ENCODE results near the gene TRIM3. TPM values are rescaled to one million over a fixed set of nuclear protein-coding genes. Genes with fewer than 3 reads are reported as not detected.

The TRIM3 gene
- total and polyA plus RNA-seq, 2 of the 4 experiments (the other 2 are of a cell fraction) = 13.8 to 22.3 TPM

DNA sequence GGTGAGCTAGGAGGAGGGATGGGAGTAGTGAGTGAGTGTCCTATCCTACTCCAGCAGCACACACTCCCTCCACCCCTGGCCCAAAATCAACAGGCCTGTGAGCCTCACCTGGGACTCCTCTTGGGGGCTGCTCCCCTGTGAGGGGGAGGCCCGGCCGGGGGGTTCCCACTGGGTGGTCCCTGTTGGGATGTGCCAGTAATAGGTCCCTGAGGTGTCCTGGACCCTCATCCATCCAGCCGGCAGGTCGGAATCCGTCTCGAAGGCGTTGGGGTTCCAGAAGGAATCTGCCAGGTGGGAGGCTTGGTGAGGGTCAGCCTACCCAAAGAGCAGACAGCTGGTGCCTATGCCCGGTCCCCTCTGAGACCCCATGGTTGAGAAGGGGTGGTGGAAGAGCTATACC, 70.2 kb downstream of the TRIM3 start:
- Histone ChIP-seq H3K56ac (ENCODE audit: extremely low read depth, insufficient read depth, low read length) (no peak overlapping the region), H2AK9ac (replicated peaks; ENCODE audit: low read depth, low read length, poor library complexity) (no peak overlapping the region), H3K4me3 (ENCODE audit: insufficient read depth, low read depth, low read length) (no peak overlapping the region), H3K4me2 (ENCODE audit: low read depth, low read length) (no peak overlapping the region), H4K8ac (ENCODE audit: low read depth in 2 of 2, low read length in 2 of 2) (no peak overlapping the region), H2BK5ac (ENCODE audit: low read depth, low read length, poor library complexity, severe bottlenecking) (no peak overlapping the region), H3K9me1 (ENCODE audit: insufficient read depth, low read length) (peaks cover 33% of the 10 kb centered on the region), H3K27me3 (ENCODE audit: control insufficient read depth, insufficient read depth, low read length) (no peaks in the 10 kb centered on the region), H3K9me3 (ENCODE audit: control insufficient read depth, insufficient read depth, low read length) (no peaks in the 10 kb centered on the region), H4K20me1 (ENCODE audit: insufficient read depth, low read length) (peaks cover 8% of the 10 kb centered on the region; the same call in 1 of the 2 replicates), H3K36me3 (ENCODE audit: control insufficient read depth, insufficient read depth, low read length) (peaks cover 22% of the 10 kb centered on the region; the same call in 1 of the 2 replicates), H2BK120ac (ENCODE audit: low read depth, low read length) (no peak overlapping the region), H3K23ac (ENCODE audit: low read depth, low read length) (no peak overlapping the region), H4K91ac (ENCODE audit: insufficient read depth, low read depth, low read length) (no peak overlapping the region), H3K4me1 (ENCODE audit: control insufficient read depth, insufficient read depth, low read length) (peaks cover 8% of the 10 kb centered on the region), H2AK5ac (ENCODE audit: low read depth, low read length) (no peak overlapping the region), H4K5ac (ENCODE audit: low read depth, low read length) (no peak overlapping the region), H3K27ac (ENCODE audit: insufficient read depth, low read length) (no peak overlapping the region), H2AFZ (replicated peaks; ENCODE audit: low read length, poor library complexity) (no peak overlapping the region), H3K79me1 (ENCODE audit: low read depth in 1 of 2, low read length in 2 of 2) (peaks cover 4 to 17% of the 10 kb centered on the region in 2 experiments), H2BK15ac (ENCODE audit: low read depth, low read length) (no peak overlapping the region), H2BK20ac (ENCODE audit: low read depth, low read length) (no peak overlapping the region), H3K9ac (ENCODE audit: low read depth, low read length) (no peak overlapping the region), H3K14ac (replicated peaks; ENCODE audit: low read depth, low read length) (no peak overlapping the region), H3K4ac (ENCODE audit: low read depth, low read length) (no peak overlapping the region), H3K18ac (ENCODE audit: low read depth, low read length) (no peak overlapping the region)
- intact Hi-C loops (cut with micrococcal nuclease) = no loop called here
- BruUV-seq (replicated peaks) = no TSS peak
- TF ChIP-seq RCOR1 (IDR thresholded peaks at IDR 0.05; ENCODE audit: insufficient replicate concordance, low read length) (no peak), NFE2L2 (IDR thresholded peaks at IDR 0.05; ENCODE audit: low read depth, low read length) (no peak), RAD21 (IDR thresholded peaks at IDR 0.05; ENCODE audit: low read length) (no peak), POLR2A (IDR thresholded peaks at IDR 0.05; ENCODE audit: low read depth, low read length) (no peak), MAZ (IDR thresholded peaks at IDR 0.05; ENCODE audit: borderline replicate concordance, low read depth, low read length) (no peak), FOS (IDR thresholded peaks at IDR 0.05; ENCODE audit: low read depth, low read length) (no peak), RFX5 (IDR thresholded peaks at IDR 0.05; ENCODE audit: low read depth, low read length) (no peak), BHLHE40 (IDR thresholded peaks at IDR 0.05; ENCODE audit: low read depth, low read length) (no peak)
- TF ChIP-seq, protein P1, sequence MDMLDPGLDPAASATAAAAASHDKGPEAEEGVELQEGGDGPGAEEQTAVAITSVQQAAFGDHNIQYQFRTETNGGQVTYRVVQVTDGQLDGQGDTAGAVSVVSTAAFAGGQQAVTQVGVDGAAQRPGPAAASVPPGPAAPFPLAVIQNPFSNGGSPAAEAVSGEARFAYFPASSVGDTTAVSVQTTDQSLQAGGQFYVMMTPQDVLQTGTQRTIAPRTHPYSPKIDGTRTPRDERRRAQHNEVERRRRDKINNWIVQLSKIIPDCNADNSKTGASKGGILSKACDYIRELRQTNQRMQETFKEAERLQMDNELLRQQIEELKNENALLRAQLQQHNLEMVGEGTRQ (IDR thresholded peaks at IDR 0.05; ENCODE audit: low read depth, low read length) = no peak
- TF ChIP-seq, protein P2, sequence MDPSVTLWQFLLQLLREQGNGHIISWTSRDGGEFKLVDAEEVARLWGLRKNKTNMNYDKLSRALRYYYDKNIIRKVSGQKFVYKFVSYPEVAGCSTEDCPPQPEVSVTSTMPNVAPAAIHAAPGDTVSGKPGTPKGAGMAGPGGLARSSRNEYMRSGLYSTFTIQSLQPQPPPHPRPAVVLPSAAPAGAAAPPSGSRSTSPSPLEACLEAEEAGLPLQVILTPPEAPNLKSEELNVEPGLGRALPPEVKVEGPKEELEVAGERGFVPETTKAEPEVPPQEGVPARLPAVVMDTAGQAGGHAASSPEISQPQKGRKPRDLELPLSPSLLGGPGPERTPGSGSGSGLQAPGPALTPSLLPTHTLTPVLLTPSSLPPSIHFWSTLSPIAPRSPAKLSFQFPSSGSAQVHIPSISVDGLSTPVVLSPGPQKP (IDR thresholded peaks at IDR 0.05; ENCODE audit: borderline replicate concordance, low read depth, low read length) = no peak
- no CpG with 5 or more reads among the region's 8 CpGs for WGBS, 2 experiments (ENCODE audit: extremely low coverage in 2 of 2, insufficient read length in 1 of 2)
- CTCF ChIA-PET = interaction anchor here (0.8 kb wide), 1 partner anchor 24 kb away, joined by 3 read pairs; no protein-coding TSS in a partner anchor
- ATAC-seq (ENCODE audit: low read depth) = no peak
- POLR2A ChIA-PET (ENCODE audit: unreplicated experiment) = interaction anchor here (0.5 kb wide), 1 partner anchor 13 kb away, joined by 5 read pairs; the partner anchor contains the start of gene SMPD1
- dilution Hi-C loops (cut with HindIII; ENCODE audit: low sequenced_read_pairs, unreplicated experiment) = no loop called here
- in situ Hi-C loops (cut with MboI; ENCODE audit: low sequenced_read_pairs) = no loop called here
- DNase-seq = no peak
